GM21825 (cell line): ENCODE results near the gene GULP1.
"Not testable (repeated sequence)": the region's sequence is repeated elsewhere in the genome, so short reads cannot be mapped to it uniquely, and the experiment has no call there.

ENCODE experiments used
- ATAC-seq: cut with Tn5 transposase; IDR thresholded peaks from one replicate; pipeline ENCODE4 v1.9.1; 2021; ENCODE audit warnings: mild to moderate bottlenecking, moderate library complexity; ENCODE audit not compliant: unreplicated experiment

GULP1 gene

DNA sequence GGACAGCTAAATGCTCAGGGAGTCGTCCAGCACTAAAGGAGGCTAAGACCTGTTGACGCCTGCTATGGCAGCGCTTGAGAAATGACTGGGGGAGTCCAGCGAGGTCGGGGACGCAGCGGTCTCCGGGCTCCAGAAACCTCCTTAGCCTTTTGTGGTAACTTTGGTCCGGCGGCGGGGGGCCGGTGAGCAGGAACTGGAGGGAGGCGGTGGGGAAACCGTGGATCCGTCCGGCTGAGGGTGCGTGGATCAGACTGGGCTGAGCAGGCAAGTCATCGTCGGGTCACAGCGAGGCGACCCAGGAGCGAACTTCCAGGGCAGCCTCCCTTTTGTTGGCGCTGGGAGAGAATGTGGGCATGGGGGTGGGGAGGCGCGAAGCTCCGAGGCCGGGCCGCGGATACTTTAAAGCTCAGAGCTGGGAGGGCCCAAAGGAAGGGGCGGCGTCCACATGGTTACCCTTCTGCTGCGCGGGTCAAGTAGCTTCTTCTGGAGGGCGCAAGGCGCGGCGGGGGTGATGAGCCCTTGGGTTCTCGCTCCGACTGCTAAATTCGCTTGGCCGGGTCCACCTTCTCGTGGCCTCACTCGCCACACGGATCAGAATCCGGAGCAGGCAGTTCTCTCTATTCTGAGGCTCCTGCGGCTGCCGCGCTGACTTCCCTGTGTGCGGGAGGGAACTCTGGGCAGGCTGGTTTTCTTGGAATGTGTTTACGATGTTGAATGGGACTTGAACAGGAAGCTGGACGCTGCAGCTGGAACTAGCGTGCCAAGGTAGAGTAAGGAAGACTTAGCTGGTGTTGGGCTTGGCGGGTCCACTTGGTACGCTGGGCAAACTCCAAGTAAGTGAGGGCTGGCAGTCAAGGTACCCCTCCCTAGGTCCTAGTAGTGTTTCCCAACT is 920 bp downstream of the GULP1 start:
- ATAC-seq: no peak

DNA sequence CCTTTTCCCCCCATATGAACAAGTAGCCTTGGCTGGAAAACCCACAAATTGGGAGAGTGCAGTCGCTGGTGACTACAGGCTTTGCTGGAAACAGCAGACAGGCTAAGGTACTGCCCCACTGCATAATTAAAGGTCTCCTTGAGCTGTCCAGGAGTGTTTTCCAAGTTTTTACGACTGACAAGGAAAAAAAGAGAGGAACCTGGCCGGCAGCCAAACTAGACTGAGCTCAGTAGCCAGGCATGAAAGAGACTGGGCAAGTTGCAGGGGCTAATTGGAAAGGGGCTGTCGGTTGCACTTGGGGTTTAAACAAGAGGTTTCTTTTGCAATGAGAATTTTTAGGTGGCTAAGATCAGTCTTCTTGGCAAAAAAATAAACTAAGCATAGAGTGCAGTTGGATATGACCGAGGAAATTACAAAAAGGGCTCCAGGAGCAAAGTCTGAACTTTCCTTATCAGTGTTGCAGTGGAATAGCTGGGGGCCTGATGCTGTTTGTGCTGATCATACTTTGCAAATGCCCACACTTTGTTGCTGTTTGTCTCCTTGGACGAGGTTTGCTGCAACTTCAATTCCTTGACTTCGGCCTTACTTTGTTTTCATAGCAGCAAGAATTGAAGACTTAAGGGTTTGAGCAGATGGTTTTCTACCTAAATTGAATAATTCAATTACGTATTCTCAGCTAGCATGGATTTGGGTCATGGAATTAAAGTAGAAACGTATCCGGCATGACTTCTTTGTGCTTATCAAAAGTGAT is 2.1 kb downstream of the GULP1 start:
- no peak for ATAC-seq

DNA sequence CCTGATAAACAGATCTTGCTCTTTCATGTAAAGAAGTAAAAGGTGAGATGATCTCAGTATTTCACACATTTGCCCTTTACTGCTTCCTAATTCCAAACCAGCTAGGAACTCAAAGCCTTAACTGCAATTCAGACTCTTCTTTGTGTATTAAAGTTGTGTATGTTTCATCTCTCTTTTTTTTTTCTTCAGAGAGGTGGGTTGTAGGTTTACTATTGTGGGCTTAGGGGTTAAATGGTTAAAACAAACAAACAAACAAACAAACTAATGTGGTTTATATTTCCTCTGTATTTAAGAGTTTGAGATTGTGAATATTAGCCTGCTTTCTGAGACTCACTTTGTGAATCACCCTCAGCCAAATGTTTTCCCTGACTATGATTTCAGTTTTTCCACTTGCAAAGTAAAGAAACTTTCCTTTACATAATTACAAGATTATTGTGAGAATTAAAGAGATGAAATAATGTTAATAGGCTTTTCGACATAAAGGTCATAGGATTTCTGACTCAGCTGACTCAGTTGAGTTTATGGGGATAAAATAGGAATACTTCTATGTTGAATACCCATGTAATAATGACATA is 2.8 kb downstream of the GULP1 start:
- no peak for ATAC-seq

DNA sequence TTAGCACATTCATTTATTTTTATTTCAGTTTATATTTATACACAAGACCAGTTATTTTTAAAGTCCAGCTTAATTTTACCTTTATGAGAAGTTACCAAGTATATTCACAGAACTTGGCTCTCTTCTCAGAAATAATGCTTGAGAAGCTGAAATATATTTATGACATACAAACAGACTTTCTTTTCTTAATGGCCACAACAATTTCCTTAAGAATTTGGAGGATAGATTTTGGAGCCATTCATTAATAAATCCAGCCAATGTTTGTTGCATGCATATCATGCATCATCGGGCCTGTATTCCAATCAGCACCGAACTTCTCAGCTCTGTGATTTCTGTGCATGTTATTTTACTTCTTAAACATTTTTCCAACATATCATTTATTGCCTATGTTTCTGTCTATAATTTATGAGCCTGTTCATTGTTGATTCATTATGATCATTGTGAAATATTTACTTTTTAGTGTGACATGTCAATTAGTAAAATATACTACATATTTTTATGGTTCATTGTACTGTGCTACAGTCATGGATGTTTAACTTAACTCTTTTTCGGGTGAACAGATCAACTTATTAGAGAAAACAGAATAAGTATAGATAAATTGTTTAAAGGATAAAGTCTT is 3.5 kb downstream of the GULP1 start:
- ATAC-seq: no peak

DNA sequence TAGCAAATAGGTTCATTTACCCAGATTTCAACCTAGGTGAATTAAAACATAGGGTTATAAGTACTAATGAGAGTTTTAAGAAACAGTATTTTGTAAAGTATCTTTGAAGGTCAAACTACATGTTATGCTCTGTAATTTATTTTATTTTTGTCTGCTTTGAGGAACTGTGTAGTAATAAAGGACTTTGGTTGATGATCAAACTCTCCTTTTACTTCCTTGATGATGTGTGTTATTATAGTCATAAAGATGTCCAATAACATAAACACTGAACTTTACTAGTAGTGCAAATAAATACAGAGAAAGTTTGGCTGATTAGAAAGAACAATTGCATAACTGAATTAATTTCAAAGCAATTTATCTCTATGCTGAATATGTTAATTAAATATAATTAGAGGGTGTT is 6.3 kb downstream of the GULP1 start:
- ATAC-seq: no peak

DNA sequence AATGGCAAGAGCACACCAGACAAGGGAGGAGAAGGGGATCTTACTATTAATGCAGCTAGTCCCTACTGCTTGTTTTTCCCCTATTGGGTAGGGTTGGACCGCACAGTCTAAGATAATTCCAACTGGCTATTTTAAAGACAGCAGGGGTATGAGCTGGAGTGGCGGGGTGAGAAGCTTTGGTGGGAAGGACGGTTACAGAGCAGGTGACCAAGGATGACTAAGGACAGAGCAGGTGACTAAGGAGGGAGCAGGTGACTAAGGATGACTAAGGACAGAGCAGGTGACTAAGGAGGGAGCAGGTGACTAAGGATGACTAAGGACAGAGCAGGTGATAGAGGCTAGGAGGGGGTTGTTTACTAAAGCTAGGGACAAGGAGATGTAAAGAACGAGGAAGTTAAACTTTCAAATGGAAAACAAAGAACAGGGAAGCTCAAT is 7.3 kb downstream of the GULP1 start:
- not testable (repeated sequence) for ATAC-seq

DNA sequence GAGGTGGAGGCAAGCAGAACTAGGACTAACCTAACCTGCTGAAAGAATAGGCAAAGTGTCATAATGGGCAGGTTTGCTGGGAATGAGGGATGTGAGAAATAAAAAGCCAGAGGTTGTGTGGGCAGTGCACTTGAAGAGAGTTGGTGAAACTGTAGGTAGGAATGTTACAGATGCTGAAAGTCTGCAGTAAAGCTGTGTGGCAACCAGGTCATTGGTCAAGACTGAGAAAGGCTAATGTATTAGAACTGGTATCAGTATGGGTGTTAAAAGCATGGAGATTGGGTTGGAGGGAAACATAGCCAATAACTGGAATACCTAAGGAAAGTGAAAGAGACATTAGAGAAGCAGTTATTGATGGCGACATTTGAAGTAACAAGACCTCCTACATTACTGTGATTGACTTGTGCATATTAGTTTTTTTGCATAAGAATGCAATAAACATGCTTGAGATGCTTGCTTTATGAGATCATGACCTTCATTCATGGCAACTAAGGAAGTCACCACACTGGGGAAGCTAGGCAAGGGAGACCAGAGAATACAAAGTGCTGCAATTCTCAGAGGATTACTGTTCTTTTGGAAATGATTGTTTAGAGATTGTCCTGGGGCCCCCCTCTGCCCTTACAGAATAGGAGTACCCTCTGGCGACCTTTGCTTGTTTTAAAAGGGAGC is 11.8 kb downstream of the GULP1 start:
- ATAC-seq: no peak

DNA sequence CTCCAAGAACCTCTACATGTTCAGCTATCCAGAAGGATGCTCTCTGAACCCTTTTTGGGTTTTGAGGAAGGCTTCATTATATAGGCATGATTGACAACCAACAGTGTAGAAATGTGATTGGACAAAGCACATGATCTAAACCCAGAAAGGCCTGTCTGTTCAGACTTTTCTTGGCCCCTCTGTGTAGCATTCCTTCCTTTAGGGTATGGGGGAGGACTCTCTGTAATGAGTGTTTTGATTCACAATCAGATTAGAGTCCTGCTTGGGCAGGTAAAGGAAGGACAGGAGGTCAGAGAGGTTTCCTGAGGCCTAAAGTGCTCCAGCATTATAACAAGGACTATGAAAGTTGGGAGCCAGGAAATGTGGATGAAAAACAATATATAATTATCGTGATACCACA is 13.6 kb downstream of the GULP1 start:
- no peak for ATAC-seq

DNA sequence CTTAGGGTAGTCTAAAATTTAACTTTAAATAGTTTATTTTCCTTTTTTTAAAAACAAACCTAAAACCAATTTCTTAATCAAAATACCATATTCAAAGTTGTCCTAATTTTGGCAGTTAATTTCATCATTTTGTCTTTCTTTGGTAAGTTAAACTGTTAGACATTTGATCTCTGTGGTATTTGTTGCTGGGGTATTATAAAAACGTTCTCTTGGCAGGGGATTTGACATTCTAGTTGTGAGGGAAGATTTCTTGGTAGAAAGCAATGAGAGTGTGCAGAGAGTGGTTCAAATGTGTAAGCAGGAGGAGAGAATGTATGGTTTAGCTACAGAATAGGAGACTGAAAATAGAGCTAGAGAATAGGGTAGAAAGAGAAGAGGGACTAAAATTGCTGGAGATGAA is 14.6 kb downstream of the GULP1 start:
- ATAC-seq: no peak

DNA sequence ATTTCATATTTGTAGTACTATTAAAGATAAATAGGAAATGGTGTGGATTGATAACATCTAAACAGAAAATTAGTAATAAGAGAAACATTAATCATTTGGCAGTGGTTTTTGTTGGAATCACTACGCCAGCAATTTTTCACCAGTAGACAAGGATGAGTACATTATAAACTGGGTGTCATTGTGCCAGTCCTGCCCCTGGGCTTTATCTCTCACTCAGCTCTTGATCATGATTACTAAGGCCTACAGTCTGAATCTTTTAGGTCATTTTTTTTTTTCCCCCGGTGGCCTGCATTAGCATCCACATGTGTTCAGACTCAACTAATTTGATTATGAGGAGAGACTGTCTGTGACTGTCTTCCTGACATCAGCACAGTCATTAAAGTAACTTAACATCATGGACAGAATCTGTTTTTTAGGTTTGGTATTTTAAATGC is 16.2 kb downstream of the GULP1 start:
- ATAC-seq: no peak

DNA sequence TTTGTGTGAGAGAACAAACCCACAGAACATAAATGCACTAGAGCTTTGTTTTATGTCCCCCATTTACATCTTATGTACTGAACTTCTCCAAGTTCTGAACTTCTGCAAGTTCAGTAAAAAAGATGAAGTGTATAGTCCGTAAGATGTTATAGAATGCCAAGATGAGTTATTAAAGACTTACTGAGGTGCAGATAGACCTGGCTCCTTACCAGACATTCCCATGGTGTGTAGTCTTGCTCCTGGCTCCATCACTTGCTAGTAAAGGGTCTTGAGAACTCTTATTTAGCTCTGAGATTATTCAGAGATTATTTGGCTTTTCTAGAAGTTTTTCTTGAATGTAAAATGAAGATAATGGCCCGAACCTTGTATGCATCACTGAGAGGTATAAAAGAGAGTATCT is 16.8 kb downstream of the GULP1 start:
- no peak for ATAC-seq

DNA sequence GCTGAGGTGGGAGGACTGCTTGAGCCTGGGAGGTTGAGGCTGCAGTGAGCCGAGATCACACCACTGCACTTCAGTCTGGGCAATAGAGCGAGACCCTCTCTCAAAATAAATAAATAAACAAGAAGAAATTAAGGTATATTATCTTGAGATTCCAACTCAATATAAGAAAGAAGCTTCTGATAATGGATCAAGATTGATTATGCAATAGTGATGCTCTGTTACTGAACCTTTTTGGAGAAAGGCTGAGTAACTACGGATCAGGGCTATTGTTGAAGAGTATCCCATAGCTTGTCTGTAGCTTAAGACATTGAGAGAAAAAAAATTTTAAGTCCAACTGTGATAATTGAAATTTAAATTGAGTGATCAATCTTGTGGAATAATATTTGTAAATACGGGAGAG is 17.7 kb downstream of the GULP1 start:
- ATAC-seq: no peak

DNA sequence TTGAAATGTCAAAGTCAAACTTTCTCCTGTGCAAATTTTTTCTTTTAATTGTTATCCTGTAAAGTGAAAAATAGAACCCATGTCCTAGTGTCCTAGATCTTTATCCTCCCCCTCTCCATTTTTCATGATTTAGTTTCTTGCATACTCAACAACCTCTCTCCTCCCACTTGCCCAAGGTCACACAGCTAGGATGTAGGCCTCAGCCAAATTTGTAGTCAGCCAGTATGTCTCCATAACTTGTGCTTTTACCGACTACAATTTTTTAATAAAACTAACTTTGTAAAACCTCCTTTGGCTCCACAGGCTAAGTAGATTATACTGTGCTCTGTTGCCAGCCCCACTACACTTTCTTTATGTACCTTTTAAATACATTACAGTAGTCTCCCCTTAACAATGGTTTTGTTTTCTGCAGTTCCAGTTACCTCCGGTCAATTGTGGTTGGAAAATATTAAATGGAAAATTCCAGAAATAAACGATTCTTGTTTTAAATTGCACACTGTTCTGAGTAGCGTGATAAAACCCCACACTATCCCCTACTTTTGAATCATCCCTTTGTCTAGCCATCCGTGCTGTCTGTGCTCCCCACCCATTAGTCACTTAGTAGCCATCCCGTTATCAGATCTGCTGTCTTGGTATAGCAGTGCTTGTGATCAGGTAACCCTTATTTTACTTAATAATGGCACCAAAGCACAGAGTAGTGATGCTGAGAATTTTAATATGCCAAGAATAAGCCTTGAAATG is 22.8 kb downstream of the GULP1 start:
- ATAC-seq: no peak

DNA sequence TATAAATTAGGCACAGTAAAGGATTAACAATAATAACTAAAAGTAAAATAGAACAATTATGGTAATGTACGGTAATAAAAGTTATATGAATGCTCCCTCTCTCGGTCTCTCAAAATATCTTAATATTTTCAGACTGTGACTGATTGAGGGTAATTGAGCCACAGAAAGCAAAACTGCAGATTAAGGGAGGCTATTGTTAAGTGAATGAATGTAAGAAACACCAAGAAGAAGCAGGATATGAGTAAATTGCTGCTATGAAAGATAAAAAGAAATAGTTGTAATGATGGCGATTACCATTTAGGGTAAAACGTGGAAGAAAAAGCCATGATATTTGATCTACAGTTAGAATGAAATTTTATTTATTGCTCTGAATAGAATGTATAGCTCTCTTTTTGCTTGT is 24.1 kb downstream of the GULP1 start:
- no peak for ATAC-seq

DNA sequence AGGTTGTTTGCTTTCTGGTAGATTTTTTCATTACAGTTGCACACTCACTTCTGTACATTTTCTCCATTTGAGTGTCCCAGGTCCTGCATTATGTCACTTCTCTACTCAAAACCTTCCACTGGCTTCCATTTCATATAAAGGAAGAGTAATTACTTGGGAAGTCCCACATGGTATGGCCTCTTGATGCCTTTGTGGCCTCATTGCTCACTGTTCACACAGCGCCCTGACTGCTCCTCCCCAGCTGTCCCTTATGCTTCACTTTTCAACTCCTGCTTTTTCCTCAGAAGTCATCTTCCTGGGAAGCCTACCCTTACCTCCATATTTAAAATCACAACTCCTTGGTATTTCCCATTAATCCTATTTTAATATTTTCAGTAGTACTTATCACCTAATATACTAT is 24.7 kb downstream of the GULP1 start:
- ATAC-seq: no peak

DNA sequence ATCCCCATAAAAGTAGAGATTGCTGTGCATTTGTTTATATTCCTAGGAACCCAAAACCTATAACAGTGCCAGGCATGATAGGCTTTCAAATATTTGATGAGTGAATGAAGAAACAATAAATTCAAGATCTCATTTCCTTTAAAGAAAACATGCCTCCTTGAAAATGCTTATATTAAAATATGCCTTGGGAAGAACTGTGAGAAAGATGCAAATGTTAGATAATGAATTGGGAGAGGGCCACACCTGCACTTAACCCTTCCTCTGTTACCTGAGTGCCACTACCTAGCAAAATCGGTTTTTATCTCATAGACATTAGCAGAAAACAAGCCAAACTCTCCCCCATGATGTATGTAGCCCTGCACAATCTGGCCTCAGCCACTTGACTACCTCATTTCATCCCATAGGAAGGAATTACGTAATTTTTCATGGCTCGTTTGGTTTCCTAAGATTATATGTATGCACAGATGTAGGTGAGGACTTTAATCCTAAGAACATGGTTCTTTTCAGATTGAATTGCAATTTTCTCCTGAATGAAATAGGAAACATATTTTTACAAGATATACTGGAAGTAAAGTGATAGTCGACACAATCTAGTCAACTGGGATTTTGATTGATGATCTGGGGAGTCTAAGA is 25.2 kb downstream of the GULP1 start:
- ATAC-seq: no peak

DNA sequence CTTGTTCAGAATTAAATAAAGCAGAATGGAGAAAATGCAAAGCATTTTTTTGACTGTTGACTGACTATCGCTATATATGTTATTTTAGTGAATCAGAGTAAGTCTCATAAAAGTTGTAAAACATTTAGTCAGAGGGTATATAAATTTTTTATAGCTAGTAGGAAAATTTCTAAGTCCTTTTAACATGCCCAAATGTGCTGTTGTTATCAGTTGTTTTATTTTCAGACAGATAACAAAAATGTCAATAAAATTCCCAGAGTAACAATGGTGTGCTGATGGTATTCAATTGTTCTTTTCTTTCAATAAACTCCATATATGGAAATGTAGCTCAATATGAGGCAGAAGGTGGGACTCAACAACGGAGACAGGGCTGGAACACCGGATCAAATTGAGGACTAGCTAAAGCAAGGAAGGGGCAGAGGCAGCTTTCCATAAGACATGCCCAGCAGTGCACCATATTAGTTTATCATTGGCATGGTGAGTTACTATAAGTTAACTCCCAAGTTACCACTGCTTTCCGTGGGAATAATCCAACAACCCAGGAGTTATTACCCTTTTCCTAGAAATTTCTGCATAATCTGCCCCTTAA is 26.6 kb downstream of the GULP1 start:
- no peak for ATAC-seq

DNA sequence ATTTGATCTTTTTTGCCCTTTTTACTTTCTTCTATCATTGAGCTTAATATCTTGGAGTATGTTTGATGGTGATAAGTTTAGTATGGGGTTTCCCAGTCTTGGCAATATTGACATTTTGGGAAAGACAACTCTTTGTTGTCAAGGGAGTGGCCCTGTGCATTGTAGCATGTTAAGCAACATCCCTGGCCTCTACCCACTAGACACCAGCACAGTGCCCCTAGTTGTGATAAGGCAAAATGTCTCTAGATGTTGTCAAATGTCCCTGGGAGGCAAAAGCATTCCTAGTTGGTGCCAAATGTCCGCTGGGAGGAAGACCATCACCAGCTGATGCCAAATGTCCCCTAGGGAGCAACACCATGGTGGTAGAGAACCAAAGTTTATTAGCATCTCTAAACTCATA is 28.2 kb downstream of the GULP1 start:
- no peak for ATAC-seq

DNA sequence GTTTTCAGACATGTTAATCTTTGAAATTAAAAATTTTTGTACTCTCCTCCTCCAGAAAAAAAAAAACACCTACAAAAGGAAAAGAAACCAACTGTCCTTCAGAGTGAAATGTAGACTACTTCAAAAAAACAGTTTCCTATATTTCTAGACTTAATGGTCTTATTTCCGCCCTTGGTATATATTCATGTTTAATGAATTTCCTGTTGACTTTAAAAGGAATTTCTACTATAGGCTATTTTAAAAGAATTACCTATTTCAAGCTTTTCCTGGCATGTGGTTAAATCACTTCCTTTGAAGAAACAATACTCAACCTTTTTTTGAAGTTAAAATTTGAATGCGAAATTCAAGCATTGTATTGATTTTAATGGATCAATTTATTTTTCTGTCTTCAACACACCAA is 29.2 kb downstream of the GULP1 start:
- ATAC-seq: no peak
